ENCODE results near the gene CTNNA3. TPM values are rescaled to one million over a fixed set of nuclear protein-coding genes. Genes with fewer than 3 reads are reported as not detected.
A peak's percentile ranks its signal among the peaks of the same experiment; 100 is the strongest.

CTNNA3 gene
- total RNA-seq, 6 experiments from 2014 or later = 0.19 to 3.6 (median 1.2) TPM

GRCh38 chr10:66929375-66929774 is 766.6 kb downstream of the CTNNA3 start:
- H3K4me1 ChIP-seq = peaks cover 0 to 7% (median 0%) of the 10 kb centered on the region in 4 donors
- intact Hi-C loops (cut with DNase I) = no loop called here
- 46% methylated on average over 5 of the region's 5 CpGs for WGBS (ENCODE audit: insufficient coverage, low coverage, low lambda C conversion rate, missing lambda C conversion rate)
- ATAC-seq (no peak), DNase-seq (no peak)
- peaks cover 0 to 12% of the 10 kb centered on the region in 2 donors for H3K27me3 ChIP-seq
- no peak overlapping the region for H3K4me3 ChIP-seq
- H3K27ac ChIP-seq = no peak overlapping the region
- no peaks in the 10 kb centered on the region for H3K36me3 ChIP-seq
- no peak for TF ChIP-seq POLR2A (IDR thresholded peaks at IDR 0.05)
- no peaks in the 10 kb centered on the region for H3K9me3 ChIP-seq

- DNase-seq (no peak), ATAC-seq (no peak)
- H3K4me1 ChIP-seq = peaks cover 0 to 7% (median 0%) of the 10 kb centered on the region in 4 donors
- intact Hi-C loops (cut with DNase I) = no loop called here
- peaks cover 0 to 12% of the 10 kb centered on the region in 2 donors for H3K27me3 ChIP-seq
- 33% methylated on average over 3 of the region's 3 CpGs for WGBS (ENCODE audit: insufficient coverage, low coverage, low lambda C conversion rate, missing lambda C conversion rate)
- H3K4me3 ChIP-seq = no peak overlapping the region
- TF ChIP-seq POLR2A (IDR thresholded peaks at IDR 0.05) (no peak), CTCF (IDR thresholded peaks at IDR 0.05) (no peak)
- H3K36me3 ChIP-seq = no peaks in the 10 kb centered on the region
- H3K27ac ChIP-seq = no peak overlapping the region
- no peaks in the 10 kb centered on the region for H3K9me3 ChIP-seq
Observed at GRCh38 chr10:66928776-66929175, 767.2 kb downstream of the CTNNA3 start.

GRCh38 chr10:66927971-66928770 is 767.8 kb downstream of the CTNNA3 start:
- intact Hi-C loops (cut with DNase I) = no loop called here
- no peak overlapping the region for H3K4me3 ChIP-seq

GRCh38 chr10:66927251-66927935 is 768.6 kb downstream of the CTNNA3 start:
- peaks cover 0 to 12% of the 10 kb centered on the region in 2 donors for H3K27me3 ChIP-seq
- WGBS (ENCODE audit: insufficient coverage, low coverage, low lambda C conversion rate, missing lambda C conversion rate) = 73% methylated on average over 9 of the region's 11 CpGs
- H3K27ac ChIP-seq = no peak overlapping the region
- H3K4me3 ChIP-seq = no peak overlapping the region
- no peak for DNase-seq
- no peak for ATAC-seq
- no peaks in the 10 kb centered on the region for H3K9me3 ChIP-seq
- intact Hi-C loops (cut with DNase I) = no loop called here
- H3K4me1 ChIP-seq = peaks cover 0 to 7% (median 0%) of the 10 kb centered on the region in 4 donors
- no peaks in the 10 kb centered on the region for H3K36me3 ChIP-seq
- no peak for TF ChIP-seq POLR2A (IDR thresholded peaks at IDR 0.05)
- TF ChIP-seq CTCF (IDR thresholded peaks at IDR 0.05) = no peak

More at GRCh38 chr10:66927971-66928770, 767.8 kb downstream of the CTNNA3 start:
- Histone ChIP-seq H3K27me3 (peaks cover 0 to 12% of the 10 kb centered on the region in 2 donors), H3K4me1 (peaks cover 0 to 7% (median 0%) of the 10 kb centered on the region in 4 donors), H3K9me3 (no peaks in the 10 kb centered on the region), H3K27ac (no peak overlapping the region), H3K36me3 (no peaks in the 10 kb centered on the region)
- DNase-seq (peak in 1 of 3 donors; percentile 15), ATAC-seq (peak in 2 of 4 donors; percentile 22 to 26)
- WGBS (ENCODE audit: insufficient coverage, low coverage, low lambda C conversion rate, missing lambda C conversion rate) = 10% methylated on average over 19 of the region's 30 CpGs
- TF ChIP-seq CTCF (IDR thresholded peaks at IDR 0.05) = no peak
- no peak for TF ChIP-seq POLR2A (IDR thresholded peaks at IDR 0.05)

- DNase-seq (no peak), ATAC-seq (no peak)
- intact Hi-C loops (cut with DNase I) = no loop called here
Observed at GRCh38 chr10:66926841-66927240, 769.2 kb downstream of the CTNNA3 start.

More at GRCh38 chr10:66926841-66927240, 769.2 kb downstream of the CTNNA3 start:
- peaks cover 0 to 12% of the 10 kb centered on the region in 2 donors for H3K27me3 ChIP-seq
- TF ChIP-seq CTCF (IDR thresholded peaks at IDR 0.05) (no peak), POLR2A (IDR thresholded peaks at IDR 0.05) (no peak)
- no peaks in the 10 kb centered on the region for H3K9me3 ChIP-seq
- no peaks in the 10 kb centered on the region for H3K36me3 ChIP-seq
- peaks cover 0 to 7% (median 0%) of the 10 kb centered on the region in 4 donors for H3K4me1 ChIP-seq
- H3K4me3 ChIP-seq = no peak overlapping the region
- H3K27ac ChIP-seq = no peak overlapping the region
- WGBS (ENCODE audit: insufficient coverage, low coverage, low lambda C conversion rate, missing lambda C conversion rate) = 60% methylated on average over 5 of the region's 5 CpGs

All from right lobe of liver (tissue), 6 donors.